HK-2 (cell line): ENCODE data around the gene AOPEP.

Experiments used
- DNase-seq: peaks from one replicate; pipeline ENCODE4 v3.0.0-alpha.2; 2018; ENCODE audit not compliant: unreplicated experiment

The AOPEP gene

GRCh38 chr9:94899464-94900221 lies 173.1 kb downstream of the AOPEP start:
- no peak for DNase-seq

- DNase-seq = no peak
These were observed 173.9 kb downstream of the AOPEP start for GRCh38 chr9:94900222-94901018.

GRCh38 chr9:94901019-94901363 lies 174.5 kb downstream of the AOPEP start:
- no peak for DNase-seq

GRCh38 chr9:94903961-94904421 lies 177.5 kb downstream of the AOPEP start:
- no peak for DNase-seq

- DNase-seq = no peak
These were observed 178.3 kb downstream of the AOPEP start for GRCh38 chr9:94904806-94905205.

GRCh38 chr9:94905606-94906005 lies 179.1 kb downstream of the AOPEP start:
- DNase-seq = no peak

- DNase-seq = no peak
These were observed 179.7 kb downstream of the AOPEP start for GRCh38 chr9:94906181-94906580.

- DNase-seq = no peak
These were observed 180.2 kb downstream of the AOPEP start for GRCh38 chr9:94906713-94907112.

- no peak for DNase-seq
These were observed 180.9 kb downstream of the AOPEP start for GRCh38 chr9:94907264-94907936.

GRCh38 chr9:94908011-94908563 lies 181.6 kb downstream of the AOPEP start:
- DNase-seq = no peak

- DNase-seq = peak; percentile 29
These were observed 182.2 kb downstream of the AOPEP start for GRCh38 chr9:94908583-94909249.

GRCh38 chr9:94909250-94909894 lies 182.9 kb downstream of the AOPEP start:
- DNase-seq = no peak

GRCh38 chr9:94909965-94910730 lies 183.6 kb downstream of the AOPEP start:
- DNase-seq = no peak

GRCh38 chr9:94911211-94911610 lies 184.7 kb downstream of the AOPEP start:
- DNase-seq = no peak

- no peak for DNase-seq
These were observed 185.6 kb downstream of the AOPEP start for GRCh38 chr9:94911986-94912635.

- peak; percentile 46 for DNase-seq
These were observed 186.3 kb downstream of the AOPEP start for GRCh38 chr9:94912700-94913249.

GRCh38 chr9:94913550-94913949 lies 187.1 kb downstream of the AOPEP start:
- no peak for DNase-seq

GRCh38 chr9:94915476-94916450 lies 189.3 kb downstream of the AOPEP start:
- DNase-seq = no peak
